ENCODE data around the gene PBX3. TPM values are rescaled to one million over a fixed set of nuclear protein-coding genes. Genes with fewer than 3 reads are reported as not detected.
A peak's percentile ranks its signal among the peaks of the same experiment; 100 is the strongest.

The PBX3 gene
- total RNA-seq, 1 donor from 2014 or later, result 82.3 TPM

DNA sequence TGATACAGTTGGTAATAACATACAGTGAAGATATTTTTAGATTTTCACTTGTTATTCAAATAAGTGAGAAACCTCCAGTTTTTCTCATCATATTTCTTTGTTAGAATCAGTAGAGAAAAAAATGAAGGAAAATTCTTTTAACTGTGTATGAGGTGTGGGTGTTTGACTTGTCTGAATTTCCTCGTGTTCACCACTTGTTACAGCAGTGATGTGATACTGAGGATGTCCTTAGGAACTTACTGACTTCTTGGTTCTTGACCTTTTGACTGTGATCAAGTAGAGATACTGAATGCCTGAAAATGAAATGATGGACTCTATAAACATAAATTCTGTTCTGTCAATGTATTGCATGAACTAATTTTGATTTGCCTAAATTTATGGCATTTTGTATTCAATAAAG is 10.7 kb downstream of the PBX3 start:
- H3K27me3 ChIP-seq, result no peaks in the 10 kb centered on the region
- intact Hi-C loops (cut with DNase I), result no loop called here
- H3K36me3 ChIP-seq, result no peaks in the 10 kb centered on the region
- no peak overlapping the region for H3K27ac ChIP-seq
- H3K4me1 ChIP-seq, result peaks cover 61% of the 10 kb centered on the region
- no peak for DNase-seq (ENCODE audit: extremely low spot score in 2 of 2)
- no peak overlapping the region for H3K4me3 ChIP-seq
- no peaks in the 10 kb centered on the region for H3K9me3 ChIP-seq
- TF ChIP-seq POLR2AphosphoS5 (IDR thresholded peaks at IDR 0.05; ENCODE audit: insufficient read depth in 1 of 2, low read depth in 1 of 2) (no peak), CTCF (IDR thresholded peaks at IDR 0.05) (no peak), POLR2A (IDR thresholded peaks at IDR 0.05) (no peak)

GRCh38 chr9:125758986-125759763 is 12.0 kb downstream of the PBX3 start:
- Histone ChIP-seq H3K4me3 (peak overlapping the region; percentile 6 to 22), H3K27ac (peak overlapping the region; percentile 7), H3K4me1 (peaks cover 67% of the 10 kb centered on the region), H3K27me3 (no peaks in the 10 kb centered on the region), H3K36me3 (no peaks in the 10 kb centered on the region), H3K9me3 (no peaks in the 10 kb centered on the region)
- intact Hi-C loops (cut with DNase I), result no loop called here
- no peak for TF ChIP-seq POLR2AphosphoS5 (IDR thresholded peaks at IDR 0.05; ENCODE audit: insufficient read depth in 1 of 2, low read depth in 1 of 2)
- TF ChIP-seq CTCF (IDR thresholded peaks at IDR 0.05), result no peak
- TF ChIP-seq POLR2A (IDR thresholded peaks at IDR 0.05), result no peak
- DNase-seq (ENCODE audit: extremely low spot score in 2 of 2), result no peak

DNA sequence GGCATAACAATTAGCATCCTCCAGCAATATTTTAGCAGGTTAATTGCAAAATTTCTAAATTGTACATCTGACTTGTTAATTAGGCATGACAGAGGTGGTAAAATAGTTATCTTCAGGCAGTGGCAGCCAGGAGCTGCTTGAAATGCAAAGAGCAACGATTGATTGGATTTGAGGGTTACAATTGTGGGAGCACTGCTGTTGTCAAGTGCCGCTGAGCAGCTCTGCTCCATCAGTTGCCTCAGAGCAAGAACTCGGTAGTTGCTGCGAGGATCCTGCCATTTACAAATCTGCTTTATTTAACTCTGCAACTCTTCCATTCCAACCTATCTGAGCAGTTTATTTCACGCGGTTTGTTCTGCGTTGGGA is 12.6 kb downstream of the PBX3 start:
- no peaks in the 10 kb centered on the region for H3K9me3 ChIP-seq
- intact Hi-C loops (cut with DNase I), result no loop called here
- peaks cover 68% of the 10 kb centered on the region for H3K4me1 ChIP-seq
- DNase-seq (ENCODE audit: extremely low spot score in 2 of 2), result no peak
- TF ChIP-seq POLR2A (IDR thresholded peaks at IDR 0.05), result no peak
- TF ChIP-seq POLR2AphosphoS5 (IDR thresholded peaks at IDR 0.05; ENCODE audit: insufficient read depth in 1 of 2, low read depth in 1 of 2), result no peak
- no peak for TF ChIP-seq CTCF (IDR thresholded peaks at IDR 0.05)
- H3K27ac ChIP-seq, result peak overlapping the region; percentile 7
- H3K36me3 ChIP-seq, result no peaks in the 10 kb centered on the region
- peak overlapping the region; percentile 6 to 22 for H3K4me3 ChIP-seq
- no peaks in the 10 kb centered on the region for H3K27me3 ChIP-seq

GRCh38 chr9:125760537-125760936 is 13.4 kb downstream of the PBX3 start:
- peaks cover 68% of the 10 kb centered on the region for H3K4me1 ChIP-seq

More at GRCh38 chr9:125760537-125760936, 13.4 kb downstream of the PBX3 start:
- Histone ChIP-seq H3K27ac (no peak overlapping the region), H3K9me3 (no peaks in the 10 kb centered on the region), H3K4me3 (no peak overlapping the region), H3K27me3 (no peaks in the 10 kb centered on the region), H3K36me3 (no peaks in the 10 kb centered on the region)
- DNase-seq (ENCODE audit: extremely low spot score in 2 of 2), result no peak
- intact Hi-C loops (cut with DNase I), result no loop called here
- TF ChIP-seq POLR2AphosphoS5 (IDR thresholded peaks at IDR 0.05; ENCODE audit: insufficient read depth in 1 of 2, low read depth in 1 of 2) (no peak), CTCF (IDR thresholded peaks at IDR 0.05) (no peak), POLR2A (IDR thresholded peaks at IDR 0.05) (no peak)
